ENCODE results near the gene TBCC.
A peak's percentile ranks its signal among the peaks of the same experiment; 100 is the strongest.
"Not testable (repeated sequence)": the region's sequence is repeated elsewhere in the genome, so short reads cannot be mapped to it uniquely, and the experiment has no call there.

Gene TBCC, protein sequence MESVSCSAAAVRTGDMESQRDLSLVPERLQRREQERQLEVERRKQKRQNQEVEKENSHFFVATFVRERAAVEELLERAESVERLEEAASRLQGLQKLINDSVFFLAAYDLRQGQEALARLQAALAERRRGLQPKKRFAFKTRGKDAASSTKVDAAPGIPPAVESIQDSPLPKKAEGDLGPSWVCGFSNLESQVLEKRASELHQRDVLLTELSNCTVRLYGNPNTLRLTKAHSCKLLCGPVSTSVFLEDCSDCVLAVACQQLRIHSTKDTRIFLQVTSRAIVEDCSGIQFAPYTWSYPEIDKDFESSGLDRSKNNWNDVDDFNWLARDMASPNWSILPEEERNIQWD

DNA sequence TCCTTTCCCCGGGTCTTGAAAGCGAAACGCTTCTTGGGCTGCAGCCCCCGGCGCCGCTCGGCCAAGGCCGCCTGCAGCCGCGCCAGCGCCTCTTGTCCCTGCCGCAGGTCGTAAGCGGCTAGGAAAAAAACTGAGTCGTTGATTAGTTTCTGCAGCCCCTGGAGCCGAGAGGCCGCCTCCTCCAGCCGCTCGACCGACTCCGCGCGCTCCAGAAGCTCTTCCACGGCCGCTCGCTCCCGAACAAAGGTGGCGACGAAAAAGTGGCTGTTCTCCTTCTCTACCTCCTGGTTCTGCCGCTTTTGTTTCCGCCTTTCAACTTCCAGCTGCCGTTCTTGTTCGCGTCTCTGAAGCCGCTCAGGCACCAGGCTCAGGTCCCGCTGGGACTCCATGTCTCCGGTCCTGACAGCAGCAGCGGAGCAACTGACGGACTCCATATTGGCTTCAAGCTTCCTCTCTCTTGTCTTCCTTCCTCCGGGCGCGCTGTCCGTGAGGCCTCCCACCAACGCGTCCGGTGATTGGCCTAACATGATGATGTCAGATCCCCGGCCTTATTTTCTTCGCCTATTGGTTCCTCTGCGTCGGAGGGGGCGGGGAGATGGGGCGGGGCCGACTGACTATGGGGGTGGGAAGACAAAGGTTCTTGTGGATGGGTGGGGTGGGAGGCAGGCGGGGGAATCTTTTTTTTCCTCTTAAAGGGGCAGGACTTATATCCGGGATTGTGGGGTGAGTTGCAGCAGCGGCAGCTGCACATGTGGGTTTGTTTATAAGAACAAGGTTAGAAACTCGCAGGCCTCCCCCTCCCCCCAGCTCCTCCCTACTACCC lies at the start of gene TBCC:
Gene TBCC, minus strand, starts transcription at position 464 of the 823 bp plus-strand sequence. Its CDS starts 30 bp downstream, at position 434.
- peak; percentile 98 to 99 for DNase-seq

DNA sequence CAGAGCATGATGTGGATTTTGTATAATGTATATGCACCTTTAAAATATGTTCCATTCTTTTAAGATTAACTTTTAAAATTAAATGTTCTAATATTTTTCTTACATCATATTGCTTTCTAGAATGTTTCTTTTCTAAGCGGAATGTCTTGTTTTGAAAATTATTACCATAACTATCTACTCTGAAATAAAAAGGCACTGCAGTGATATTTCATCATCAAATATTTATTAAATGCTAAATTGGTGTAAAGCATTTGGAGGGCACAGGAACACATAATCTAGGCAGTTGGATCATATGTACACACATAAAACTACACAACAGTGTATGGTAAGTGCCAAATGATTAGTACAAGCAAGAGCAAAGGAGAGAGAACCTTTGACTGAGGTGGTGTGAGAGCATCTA lies 49.7 kb upstream of the TBCC start:
- DNase-seq: no peak

DNA sequence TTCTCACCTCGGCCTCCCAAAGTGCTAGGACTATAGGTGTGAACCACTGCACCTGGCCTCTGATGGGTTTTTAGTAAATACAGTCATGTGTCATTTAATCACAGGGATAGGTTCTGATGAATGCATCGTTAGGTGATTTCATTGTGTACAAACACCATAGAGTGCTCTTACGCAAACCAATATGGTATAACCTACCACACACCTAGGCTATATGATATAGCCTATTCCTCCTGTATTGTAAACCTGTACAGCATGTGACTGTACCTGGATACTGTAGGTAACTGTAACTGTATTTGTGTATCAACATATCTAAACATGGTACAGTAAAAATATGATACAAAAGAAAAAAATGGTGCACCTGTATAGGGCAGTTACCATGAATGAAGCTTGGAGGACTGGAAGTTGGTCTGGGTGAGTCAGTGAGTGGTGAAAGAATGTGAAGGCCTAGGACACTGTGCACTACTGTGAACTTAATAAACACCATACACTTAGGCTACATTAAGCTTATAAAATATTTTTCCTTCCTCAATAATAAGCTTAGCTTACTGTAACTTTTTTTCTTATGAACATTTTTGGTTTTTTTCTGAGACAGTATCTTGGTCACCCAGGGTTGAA lies 45.9 kb upstream of the TBCC start:
- DNase-seq: no peak

DNA sequence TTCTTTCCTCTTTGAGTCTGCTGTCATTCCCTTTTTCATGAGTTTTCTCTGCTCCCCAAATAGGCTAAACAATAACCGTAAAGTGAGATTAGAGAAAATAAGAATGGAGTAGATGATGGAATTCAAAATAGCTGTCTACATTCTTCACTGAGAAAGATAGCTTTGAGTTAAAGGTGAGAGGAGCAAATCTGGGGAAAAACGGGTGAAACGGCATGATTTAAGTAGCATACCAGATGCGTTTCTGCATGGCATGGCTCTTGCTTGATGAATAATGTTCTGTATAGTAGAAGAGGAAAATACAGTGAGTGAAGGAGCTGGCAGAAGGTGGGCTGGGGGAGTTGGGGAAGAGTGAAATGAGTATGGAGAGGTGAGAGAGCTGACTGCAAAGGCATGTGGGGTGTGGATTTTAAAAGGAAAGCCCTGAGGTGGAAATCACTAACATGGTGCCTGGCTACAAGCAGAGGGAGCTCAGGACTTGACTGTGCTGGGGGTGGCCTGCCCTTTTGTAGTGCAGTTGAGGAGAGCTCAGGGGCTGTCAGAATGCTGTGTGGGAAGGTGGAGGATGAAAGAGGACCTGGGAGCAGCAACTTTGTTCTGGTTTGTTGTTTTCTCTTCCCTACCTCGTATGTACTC lies 44.8 kb upstream of the TBCC start:
- DNase-seq: no peak

DNA sequence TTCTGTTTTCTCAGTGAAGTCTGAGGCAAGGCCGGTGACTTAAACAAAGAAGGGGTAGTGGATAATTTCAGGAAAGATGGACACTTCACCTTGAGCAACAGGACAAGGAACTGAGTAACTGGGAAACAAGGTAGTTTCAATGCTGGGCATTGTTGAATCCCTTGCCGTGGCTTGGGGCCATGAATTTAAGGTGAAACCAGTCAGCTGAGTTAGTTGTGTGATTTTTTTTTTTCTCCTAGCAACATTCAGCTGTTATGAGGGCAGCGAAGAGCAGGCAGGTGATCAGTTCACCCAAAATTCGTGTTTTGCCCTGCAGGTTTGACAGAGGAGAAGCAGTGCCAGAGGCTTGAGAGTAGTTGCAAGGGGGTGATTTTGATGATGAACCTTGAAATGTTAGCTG lies 42.8 kb upstream of the TBCC start:
- DNase-seq: no peak

DNA sequence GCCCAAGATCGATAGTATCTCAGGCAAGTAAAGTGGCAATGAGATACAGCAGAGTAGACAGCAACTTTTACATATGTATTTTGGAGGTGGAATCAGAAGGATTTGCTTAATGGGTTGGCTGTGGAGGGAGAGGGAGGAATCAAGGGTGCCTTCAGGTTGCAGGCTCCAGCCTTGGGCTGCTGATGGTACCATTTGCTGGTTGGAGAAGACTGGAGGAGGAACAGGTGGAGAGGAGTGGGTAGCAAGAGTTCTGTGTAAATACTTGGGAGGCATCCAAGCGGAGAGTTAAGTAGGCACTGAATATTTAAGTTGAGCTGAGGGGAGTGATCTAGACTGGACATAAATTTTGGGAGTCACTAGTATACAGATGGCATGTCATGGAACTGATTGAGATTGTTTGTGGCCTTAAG lies 41.2 kb upstream of the TBCC start:
- no peak for DNase-seq

DNA sequence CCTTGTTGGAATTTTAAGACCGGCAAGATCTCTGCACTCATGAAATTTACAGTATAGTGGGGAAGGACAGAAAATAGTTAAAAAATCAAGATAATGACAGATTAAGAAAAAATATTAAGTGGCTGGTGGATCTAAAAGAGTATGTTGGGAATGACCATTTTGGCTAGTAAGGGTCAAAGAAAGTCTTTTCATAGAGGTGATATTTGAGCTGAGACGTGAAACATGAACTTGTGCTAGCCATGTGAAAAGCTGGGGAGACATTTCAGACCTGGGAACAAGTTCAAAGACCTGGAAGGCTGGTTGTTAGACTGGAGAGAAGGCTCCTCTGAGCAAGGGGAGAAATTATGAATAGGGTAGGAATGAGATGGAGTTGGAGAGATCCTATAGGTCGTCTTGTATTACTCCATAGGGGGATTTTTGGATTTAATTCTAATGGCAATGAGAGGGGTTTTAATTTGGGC lies 40.7 kb upstream of the TBCC start:
- no peak for DNase-seq

DNA sequence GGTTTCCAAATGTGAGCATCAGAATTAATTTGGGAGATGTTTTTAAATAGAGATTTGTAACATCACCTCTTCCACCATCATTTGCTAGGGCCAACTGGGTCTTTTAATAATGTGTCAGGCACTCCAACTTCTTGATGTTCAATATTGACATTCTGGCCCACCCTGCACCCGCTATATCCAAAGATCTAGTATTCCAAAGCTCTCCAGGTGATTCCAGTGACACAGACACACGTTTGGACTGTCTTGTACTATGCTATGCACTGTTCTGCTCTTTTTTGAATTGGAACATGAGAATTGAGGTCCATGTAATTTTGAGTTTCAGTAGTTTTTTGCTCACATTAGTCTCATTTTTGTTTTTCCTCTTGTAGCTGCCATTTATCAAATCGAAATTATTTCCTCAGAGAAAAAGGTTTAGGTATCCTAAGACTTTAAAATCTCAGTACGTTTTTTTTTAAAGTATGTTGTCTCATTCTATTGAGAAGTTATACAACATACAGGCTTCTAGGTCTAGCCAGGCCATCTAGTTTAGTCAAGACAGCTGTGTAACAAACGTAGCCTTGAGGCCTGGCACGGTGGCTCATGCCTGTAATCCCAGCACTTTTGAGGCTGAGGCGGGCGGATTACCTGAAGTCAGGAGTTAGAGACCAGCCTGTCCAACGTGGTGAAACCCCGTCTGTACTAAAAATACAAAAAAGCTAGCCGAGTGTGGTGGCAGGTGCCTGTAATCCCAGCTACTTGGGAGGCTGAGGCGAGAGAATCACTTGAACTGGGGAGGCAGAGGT lies 39.0 kb upstream of the TBCC start:
- DNase-seq: no peak

DNA sequence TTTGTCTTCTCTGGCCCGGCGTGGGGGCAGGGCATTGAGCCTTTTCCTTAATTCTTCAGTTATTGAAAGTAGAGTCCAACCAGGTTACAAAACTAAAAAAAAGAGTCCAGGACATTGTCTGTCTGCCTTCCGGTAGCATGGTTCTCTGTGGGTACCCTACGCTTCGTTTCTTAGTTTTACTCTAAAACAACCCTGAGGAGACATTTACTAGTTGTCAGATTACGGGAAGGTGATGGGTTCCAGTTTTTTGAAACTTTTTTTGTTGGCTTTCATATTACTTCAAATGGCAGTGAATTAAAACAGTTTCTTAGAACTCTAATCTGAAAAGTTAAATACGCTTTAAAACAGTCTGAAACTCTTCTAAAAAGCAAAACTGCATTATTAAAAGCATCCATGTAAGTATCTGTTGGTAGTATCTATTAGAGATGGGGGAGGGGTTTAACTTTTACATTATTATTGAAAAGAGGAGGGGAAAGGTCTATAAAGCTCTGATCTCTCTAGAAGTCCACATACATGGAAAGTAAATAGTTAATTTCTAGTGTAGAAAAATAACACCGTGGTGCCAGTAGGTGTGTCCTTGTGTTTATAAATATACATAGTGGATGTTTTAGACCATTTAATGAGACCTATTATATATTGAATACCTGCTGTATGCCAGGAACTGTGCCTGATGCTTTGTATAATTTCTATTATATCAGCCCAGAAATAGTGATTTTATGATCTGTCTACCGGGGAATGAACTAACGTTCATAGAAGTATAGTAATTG lies 38.2 kb upstream of the TBCC start:
- no peak for DNase-seq

DNA sequence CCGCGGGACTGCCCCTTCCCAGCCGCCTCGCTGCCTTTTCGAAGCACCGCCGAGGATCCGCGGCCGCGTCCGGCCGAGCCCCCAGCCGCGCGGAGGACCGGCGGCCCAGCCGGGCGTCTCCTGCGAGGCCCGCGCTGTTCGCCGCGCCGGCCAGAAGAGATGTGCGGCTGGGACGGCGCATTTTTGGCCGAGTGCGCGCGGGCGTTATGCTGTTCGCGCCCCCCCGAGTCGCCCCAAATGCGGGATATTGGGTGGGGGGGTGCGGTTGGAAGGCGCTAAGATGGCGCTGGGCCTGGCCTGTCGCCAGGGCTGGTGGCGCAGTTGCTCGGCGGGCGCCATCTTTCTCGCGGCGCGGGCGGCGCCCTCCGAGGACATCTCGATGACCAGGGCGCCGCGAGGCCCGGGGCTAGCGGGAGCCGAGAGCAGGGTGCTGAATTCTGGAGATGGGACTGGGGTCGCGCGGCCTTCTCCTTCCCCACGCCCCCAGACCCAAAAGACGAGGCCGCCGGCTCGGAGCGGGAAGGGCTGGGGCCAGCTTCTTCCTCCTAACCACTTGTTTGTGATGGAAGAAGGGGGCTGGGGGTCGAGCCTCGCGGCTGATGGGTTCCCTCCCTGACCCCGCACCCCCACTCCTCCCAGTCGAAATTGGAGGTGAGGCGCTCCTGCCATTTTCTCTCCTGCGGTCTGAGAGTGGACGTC lies 37.4 kb upstream of the TBCC start:
- peak; percentile 37 to 67 for DNase-seq

DNA sequence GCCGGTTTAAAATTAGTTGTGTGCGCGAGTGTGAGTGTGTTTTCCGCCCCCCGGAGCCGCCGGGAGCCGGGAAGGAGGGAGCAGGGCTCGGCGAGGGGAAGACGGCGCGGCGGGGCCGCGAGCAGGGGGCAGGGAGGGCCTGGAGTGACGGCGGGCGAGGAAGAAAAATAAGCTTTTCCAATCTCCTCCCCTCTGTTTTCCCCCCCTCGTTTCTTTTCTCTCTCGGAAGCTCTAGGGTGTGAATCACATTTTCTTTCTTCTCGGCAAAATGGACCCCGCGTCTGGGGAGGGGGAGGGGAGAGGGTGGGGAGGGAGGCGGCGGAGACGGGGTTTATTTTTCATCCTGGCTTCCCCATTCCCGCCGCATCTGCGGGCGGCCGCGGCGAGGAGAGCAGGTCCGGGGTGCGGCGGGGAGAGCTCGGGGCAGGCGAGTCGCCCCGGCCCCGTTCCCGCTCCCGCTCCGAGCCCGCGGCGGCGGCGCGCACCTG lies 36.8 kb upstream of the TBCC start:
- peak; percentile 75 to 87 for DNase-seq

DNA sequence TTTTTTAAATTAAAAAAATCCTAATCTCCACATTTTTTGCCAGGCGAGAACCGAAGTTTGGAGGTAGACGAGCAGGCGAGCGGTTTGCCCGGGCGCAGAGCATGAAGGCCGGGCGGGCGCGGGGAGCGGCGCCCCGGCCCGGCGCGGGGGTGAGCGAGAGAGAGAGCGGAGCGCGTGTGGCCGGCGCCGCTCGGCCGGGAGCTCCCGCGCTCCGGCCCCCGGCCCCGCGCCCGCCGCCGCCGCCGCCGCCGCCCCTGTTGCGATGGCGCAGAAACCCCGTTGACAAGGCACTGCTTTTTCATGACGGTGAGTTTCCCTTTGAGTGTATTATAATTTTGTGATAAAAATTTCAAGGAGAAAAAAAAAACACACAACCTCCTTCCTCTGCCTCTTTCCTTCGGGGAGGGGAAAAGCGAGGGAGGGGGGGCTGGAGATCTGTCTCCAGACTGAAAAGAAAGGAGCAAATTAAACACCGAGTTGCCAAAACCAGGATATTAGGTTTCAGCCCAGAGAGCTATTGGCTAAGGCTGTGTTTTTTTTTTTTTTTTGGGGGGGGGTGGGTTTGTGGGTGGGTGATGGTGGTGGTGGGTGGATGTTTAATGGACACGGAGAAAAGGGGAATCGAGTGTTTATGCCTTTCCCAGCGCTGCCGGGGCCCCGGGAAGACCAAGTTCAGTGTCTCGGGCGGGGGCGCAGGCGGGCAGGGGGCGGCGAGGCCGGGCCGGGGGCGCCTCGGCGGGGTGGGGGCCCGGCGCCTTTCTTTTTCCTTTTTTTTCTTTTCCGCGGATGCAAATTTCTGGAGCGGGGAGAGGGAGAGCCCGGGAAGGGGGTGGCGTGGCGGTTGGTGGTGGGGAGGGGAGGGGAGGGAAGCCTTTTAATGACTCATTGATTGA lies 36.1 kb upstream of the TBCC start, which contains the start of gene BICRAL:
Gene BICRAL, plus strand, starts transcription at position 257 of the 893 bp plus-strand sequence. CDS start 39,971 bp downstream, outside the sequence.
- DNase-seq: peak; percentile 65 to 69

DNA sequence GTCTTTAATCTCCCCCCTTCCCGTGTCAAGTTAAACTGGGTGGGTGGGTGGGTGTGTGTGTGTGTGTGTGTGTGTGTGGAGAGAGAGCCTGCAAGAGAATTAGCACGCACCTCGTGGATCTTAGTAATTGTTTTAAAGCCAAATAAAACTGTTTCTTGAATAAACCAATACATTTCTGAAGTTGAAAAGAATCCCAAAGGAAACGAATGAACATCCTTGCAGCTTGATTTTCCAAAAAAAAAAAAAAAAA lies 35.6 kb upstream of the TBCC start:
- no peak for DNase-seq

DNA sequence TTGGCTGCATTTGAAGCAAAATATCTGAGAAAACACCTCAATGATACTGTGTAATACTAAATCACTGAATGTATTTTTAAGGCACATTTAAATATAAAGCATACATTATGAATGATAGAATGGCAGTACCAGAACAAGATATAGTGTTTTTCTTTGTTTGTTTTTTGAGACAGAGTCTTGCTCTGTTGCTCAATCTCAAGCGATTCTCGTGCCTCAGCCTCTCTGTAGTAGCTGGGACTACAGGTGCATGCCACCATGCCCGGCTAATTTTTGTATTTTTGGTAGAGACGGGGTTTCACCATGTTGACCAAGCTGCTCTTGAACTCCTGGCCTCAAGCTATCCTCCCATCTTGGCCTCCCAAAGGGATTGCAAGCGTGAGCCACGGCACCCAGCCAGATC lies 33.6 kb upstream of the TBCC start:
- DNase-seq: no peak

DNA sequence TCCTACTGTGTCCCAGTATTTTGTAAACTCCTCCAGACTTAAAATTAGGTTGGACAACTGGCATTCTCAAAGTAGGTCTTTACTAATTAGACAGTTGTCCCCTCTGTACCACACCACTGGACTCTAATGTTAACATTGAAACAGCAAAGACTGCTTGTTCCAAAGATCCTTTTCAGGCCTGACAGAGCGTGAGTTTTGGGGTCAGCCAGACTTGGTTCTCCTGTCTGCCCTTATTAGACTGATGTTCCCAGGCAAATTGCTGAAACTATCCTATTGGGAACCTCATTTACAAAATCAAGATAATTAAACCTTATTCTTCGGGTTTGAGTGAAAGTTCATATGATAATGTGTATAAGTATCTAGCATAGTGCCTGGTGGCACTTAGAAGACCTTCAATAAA lies 32.2 kb upstream of the TBCC start:
- no peak for DNase-seq

DNA sequence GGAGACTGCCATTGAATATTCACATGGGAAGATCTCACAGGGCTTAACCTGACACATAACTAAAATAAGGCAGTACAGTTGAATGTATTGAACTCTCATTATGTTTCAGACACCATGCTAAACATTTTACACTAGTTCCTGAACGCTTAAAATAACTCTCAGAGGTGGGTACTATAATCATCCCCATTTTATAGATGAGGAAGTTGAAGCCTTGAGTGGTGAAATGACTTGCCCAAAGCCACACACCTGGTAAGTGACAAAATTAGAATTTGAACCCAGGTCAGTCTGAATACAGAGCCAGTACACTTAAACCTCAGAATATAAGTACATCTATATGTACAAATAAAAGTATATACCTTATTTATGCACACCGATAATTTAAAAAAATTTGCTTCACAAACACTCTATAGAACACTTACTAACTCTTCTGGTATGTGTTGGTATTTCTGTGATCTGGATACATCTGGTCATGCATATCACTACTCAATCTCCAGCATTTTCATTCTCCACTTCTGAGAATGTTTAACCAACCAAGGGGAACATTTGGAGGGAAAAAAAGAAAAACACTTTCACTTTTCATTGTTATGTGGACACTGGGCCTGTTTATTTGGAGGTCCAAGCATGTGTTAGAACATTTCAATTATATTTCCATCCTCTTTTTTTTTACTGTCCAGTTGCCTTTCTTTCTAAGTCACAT lies 31.4 kb upstream of the TBCC start:
- DNase-seq: no peak

DNA sequence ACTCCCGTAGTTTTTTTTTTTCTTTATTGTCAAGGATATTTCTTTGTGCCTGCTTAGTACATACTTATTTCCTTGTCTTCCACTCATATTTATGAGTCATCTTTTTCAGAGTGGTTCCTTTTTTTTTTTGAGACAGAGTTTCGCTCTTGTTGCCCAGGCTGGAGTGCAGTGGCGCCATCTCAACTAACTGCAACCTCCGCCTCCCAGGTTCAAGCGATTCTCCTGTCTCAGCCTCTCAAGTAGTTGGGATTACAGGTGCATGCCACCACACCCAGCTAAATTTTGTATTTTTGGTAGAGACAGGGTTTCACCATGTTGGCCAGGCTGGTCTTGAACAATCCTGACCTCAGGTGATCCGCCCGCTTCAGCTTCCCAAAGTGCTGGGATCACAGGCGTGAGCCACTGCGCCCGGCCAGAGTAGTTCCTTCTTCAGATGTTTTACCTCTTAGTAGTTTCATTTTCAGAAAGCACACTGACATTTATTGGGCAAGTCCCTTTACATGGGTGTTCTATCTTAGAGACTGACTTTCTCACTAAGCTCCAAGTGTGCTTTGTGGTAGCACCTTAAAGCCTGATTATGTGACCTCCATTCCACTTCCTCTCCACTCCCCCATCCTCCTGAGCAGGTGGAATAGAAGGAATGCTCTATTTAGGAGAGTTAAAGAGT lies 29.1 kb upstream of the TBCC start:
- DNase-seq: not testable (repeated sequence)

DNA sequence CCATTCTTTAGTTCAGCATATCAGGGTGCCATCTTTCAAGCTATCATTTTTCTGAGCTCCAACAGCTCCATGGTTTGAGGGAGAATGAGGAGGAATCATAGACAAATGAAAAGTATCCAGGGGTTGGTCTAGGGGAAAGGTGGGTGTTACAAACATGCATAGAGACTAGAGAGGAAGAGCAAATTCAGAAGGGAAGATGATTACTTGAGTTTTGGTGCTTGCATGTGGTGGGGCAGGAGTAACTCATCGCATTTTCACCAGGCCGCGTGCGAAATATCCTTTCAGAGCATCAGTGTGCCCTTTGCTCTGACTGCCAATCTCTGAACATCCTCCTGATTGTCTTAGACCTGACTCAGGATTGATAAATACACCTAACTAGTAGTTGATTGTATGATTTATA lies 28.3 kb upstream of the TBCC start:
- no peak for DNase-seq

DNA sequence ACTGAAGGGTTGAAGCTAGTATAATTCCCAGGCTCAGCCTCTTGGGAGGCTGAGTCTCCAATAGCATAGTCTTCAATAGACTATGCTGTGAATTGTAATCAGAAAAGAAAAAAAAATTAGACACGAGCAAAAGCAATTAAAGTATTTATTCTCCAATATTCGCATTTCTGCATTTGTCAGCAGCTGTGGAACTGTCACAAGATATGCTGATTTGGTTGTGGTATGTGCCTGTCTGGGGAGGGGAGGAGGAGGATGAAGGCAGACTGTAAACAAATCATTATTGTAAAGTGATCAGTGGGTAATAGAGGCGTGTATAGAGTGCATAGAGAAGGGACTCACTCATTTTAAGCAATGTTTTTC lies 25.8 kb upstream of the TBCC start:
- no peak for DNase-seq

Measured in hippocampal formation (tissue), 2 donors.